Calu3 (cell line): ENCODE data around the gene ALKBH3. TPM values are rescaled to one million over a fixed set of nuclear protein-coding genes. Genes with fewer than 3 reads are reported as not detected.

Source experiments
- BruUV-seq: library from RNA; stranded (reverse); fragments of 400-500 nt; replicated peaks from 2 replicates; lab custom pipeline; 2021; lab: Mats Ljungman, UMichigan
- CTCF ChIA-PET: fragments of 300-600 bp; sonication (Branson Sonifier 250); formaldehyde crosslinking; loops from one replicate; lab custom pipeline; 2022; ENCODE audit warnings: antibody characterized with exemption; lab: Charles Lee
- DNase-seq: peaks from one replicate; pipeline ENCODE4 v3.0.0; 2022
- H3K27ac Mint-ChIP-seq: one replicate; pipeline ENCODE4 v1.8.0; 2022; ENCODE audit warnings: mixed read lengths; ENCODE audit not compliant: unreplicated experiment
- H3K27me3 Mint-ChIP-seq: one replicate; pipeline ENCODE4 v1.8.0; 2022; ENCODE audit warnings: mixed read lengths; ENCODE audit not compliant: unreplicated experiment
- H3K36me3 Mint-ChIP-seq: one replicate; pipeline ENCODE4 v1.8.0; 2022; ENCODE audit warnings: mild to moderate bottlenecking, moderate library complexity, mixed read lengths; ENCODE audit not compliant: insufficient read depth, unreplicated experiment
- H3K4me1 Mint-ChIP-seq: one replicate; pipeline ENCODE4 v1.8.0; 2022; ENCODE audit warnings: mild to moderate bottlenecking, low read depth, mixed read lengths; ENCODE audit not compliant: unreplicated experiment
- H3K4me3 Mint-ChIP-seq: one replicate; pipeline ENCODE4 v1.8.0; 2022; ENCODE audit warnings: mild to moderate bottlenecking, low read depth, moderate library complexity, mixed read lengths; ENCODE audit not compliant: unreplicated experiment
- H3K9me3 Mint-ChIP-seq: one replicate; pipeline ENCODE4 v1.8.0; 2022; ENCODE audit warnings: low read depth, mixed read lengths; ENCODE audit not compliant: unreplicated experiment
- intact Hi-C: fragments of 100-400 bp; cut with micrococcal nuclease; formaldehyde crosslinking; loops from one replicate; pipeline ENCODE4 v1.10.0; 2022; ENCODE audit not compliant: unreplicated experiment
- total RNA-seq: library from RNA; stranded (reverse); gene quantifications from 2 replicates; pipeline ENCODE4 v1.2.3, GENCODE V29; 2022
- TF ChIP-seq, protein P1 (sequence below): fragments of 200-600 bp; IDR thresholded peaks from one replicate; pipeline ENCODE4 v1.8.0; 2022; ENCODE audit warnings: antibody characterized with exemption; ENCODE audit not compliant: unreplicated experiment

The ALKBH3 gene
- total RNA-seq, 1 experiment from 2014 or later, result 19.1 TPM

DNA sequence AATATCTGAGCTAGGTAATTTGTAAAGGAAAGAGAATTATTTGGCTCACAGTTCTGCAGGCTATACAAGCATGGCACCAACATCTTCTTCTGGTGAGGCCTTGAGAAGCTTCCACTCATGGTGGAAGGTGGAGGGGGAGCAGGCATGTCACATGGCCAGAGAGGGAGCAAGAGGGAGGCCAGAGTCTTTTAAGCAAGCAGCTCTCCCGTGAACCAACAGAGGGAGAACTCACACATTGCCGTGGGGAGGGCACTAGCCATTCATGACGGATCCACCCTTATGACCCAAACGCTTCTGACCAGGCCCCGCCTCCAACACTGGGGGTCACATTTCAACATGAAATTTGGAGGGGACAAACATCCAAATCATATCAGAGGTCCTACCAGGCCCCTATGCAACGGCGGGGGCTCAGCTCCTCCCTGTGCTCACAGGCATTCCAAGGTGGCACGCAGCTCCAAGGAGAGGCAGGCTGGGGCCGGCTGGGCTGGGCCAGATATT lies 66.4 kb downstream of the ALKBH3 start:
- Mint-ChIP-seq H3K27me3 (peaks cover 58% of the 10 kb centered on the region), H3K4me1 (peaks cover 34% of the 10 kb centered on the region), H3K9me3 (no peaks in the 10 kb centered on the region), H3K4me3 (no peak overlapping the region), H3K27ac (no peak overlapping the region), H3K36me3 (peaks cover 7% of the 10 kb centered on the region)
- intact Hi-C loops, result no loop called here
- BruUV-seq, result no TSS peak
- CTCF ChIA-PET, result interaction anchor here (0.7 kb wide), 1 partner anchor 76 kb away, joined by 3 read pairs; no protein-coding TSS in a partner anchor
- DNase-seq, result no peak
- TF ChIP-seq, protein P1, sequence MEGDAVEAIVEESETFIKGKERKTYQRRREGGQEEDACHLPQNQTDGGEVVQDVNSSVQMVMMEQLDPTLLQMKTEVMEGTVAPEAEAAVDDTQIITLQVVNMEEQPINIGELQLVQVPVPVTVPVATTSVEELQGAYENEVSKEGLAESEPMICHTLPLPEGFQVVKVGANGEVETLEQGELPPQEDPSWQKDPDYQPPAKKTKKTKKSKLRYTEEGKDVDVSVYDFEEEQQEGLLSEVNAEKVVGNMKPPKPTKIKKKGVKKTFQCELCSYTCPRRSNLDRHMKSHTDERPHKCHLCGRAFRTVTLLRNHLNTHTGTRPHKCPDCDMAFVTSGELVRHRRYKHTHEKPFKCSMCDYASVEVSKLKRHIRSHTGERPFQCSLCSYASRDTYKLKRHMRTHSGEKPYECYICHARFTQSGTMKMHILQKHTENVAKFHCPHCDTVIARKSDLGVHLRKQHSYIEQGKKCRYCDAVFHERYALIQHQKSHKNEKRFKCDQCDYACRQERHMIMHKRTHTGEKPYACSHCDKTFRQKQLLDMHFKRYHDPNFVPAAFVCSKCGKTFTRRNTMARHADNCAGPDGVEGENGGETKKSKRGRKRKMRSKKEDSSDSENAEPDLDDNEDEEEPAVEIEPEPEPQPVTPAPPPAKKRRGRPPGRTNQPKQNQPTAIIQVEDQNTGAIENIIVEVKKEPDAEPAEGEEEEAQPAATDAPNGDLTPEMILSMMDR, result no peak

DNA sequence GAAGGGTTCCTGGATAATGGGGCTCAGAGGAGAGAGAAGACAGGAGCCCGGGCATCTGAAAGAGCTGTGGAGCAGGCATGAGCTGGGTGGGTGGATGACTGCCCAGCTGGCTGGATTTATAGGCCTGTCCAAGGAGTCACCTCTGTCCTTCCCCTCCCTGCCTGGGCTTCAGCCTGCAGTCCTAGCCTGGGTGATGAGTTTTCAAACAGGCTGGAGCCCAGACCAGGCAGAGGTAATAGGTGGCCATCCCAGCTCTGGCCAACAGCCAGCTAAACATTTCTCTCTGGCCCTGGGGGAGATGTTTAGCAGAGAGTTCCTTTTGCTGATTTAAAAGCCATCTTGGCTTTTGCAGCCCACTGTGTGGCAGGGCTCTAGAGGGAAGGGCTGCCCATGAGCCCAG lies 67.2 kb downstream of the ALKBH3 start:
- peaks cover 58% of the 10 kb centered on the region for H3K27me3 Mint-ChIP-seq
- intact Hi-C loops, result no loop called here

DNA sequence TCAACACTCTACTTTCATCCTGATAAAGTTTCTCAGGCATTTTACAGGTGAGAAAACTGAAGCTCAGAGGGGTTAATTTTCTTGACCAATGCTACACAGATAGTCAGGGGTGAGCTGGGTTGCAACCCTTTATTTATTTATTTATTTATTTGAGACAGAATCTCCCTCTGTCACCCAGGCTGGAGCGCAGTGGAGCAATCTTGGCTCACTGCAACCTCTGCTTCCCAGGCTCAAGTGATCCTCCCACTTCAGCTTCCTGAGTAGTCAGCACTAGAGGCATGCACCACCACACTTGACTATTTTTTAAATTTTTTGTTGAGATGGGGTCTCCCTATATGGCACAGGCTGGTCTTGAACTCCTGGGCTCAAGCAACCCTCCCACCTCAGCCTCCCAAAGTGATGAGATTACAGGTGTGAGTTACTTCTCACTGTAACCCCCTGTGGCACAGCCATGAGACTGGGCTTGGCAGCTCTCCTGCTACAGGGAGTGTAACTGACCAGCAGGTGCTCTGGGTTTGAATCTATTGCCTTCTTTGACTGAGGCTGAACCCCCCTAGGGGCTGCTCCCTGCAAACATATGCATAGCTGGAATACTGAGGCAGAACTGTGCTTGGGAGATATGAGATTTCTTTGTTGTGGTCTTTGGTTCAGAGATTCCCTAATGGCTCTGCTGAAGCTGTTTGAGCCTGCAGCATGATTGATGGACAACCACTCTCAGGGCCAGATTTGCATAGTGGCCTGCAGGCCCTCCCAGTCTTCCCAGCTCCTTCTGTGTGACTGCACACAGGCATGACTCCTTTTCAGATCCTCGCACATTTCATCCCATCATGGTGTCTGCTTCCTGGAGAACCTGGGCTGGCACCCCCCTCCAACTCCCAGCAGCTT lies 68.0 kb downstream of the ALKBH3 start:
- intact Hi-C loops, result no loop called here
- H3K27ac Mint-ChIP-seq, result no peak overlapping the region
- TF ChIP-seq, protein P1, result no peak
- no peak overlapping the region for H3K4me3 Mint-ChIP-seq
- no peak for DNase-seq
- no TSS peak for BruUV-seq
- CTCF ChIA-PET, result interaction anchor here (0.6 kb wide), 1 partner anchor 692 kb away, joined by 3 read pairs; no protein-coding TSS in a partner anchor
- H3K4me1 Mint-ChIP-seq, result peaks cover 28% of the 10 kb centered on the region
- peaks cover 54% of the 10 kb centered on the region for H3K27me3 Mint-ChIP-seq
- H3K36me3 Mint-ChIP-seq, result peaks cover 3% of the 10 kb centered on the region
- no peaks in the 10 kb centered on the region for H3K9me3 Mint-ChIP-seq

More for the DNA sequence above, 67.2 kb downstream of the ALKBH3 start:
- BruUV-seq, result no TSS peak
- CTCF ChIA-PET, result no interaction called here
- H3K36me3 Mint-ChIP-seq, result peaks cover 7% of the 10 kb centered on the region
- TF ChIP-seq, protein P1, result no peak
- no peaks in the 10 kb centered on the region for H3K9me3 Mint-ChIP-seq
- no peak for DNase-seq
- no peak overlapping the region for H3K27ac Mint-ChIP-seq
- H3K4me1 Mint-ChIP-seq, result peaks cover 34% of the 10 kb centered on the region
- H3K4me3 Mint-ChIP-seq, result no peak overlapping the region

DNA sequence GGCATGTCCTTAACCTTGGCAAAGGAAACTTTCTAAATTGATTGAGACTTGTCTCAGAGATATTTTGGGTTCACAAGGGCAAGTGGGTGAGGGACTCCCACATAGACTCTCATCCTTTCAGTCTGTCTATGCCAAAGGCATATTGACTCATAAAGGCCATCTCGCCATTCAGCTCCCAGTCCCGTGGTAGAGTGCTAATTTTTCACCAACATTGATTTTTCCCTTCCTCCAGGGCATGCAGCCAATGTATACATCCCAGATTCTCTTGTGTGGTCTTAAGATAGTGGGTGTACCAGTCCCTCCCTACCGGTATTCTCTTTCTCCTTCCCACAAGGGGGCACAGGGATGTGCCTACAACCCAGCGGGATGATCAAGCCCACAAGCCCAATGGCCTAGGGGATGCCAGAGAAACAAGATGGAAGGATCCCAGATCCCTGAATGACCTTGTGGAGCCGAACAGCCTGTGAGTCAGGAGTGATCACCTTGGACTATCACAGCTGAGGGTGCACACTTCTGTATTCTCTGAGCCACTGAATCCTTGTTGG lies 69.8 kb downstream of the ALKBH3 start:
- H3K36me3 Mint-ChIP-seq, result no peaks in the 10 kb centered on the region
- TF ChIP-seq, protein P1, result no peak
- CTCF ChIA-PET, result interaction anchor here (1.1 kb wide), 1 partner anchor 16 kb away, joined by 3 read pairs; no protein-coding TSS in a partner anchor
- H3K27ac Mint-ChIP-seq, result peak overlapping the region; percentile 29
- H3K4me3 Mint-ChIP-seq, result no peak overlapping the region
- BruUV-seq, result no TSS peak
- H3K27me3 Mint-ChIP-seq, result peaks cover 36% of the 10 kb centered on the region
- no peaks in the 10 kb centered on the region for H3K9me3 Mint-ChIP-seq
- peak; percentile 43 for DNase-seq
- H3K4me1 Mint-ChIP-seq, result peaks cover 26% of the 10 kb centered on the region
- intact Hi-C loops, result loop anchor here (5.0 kb wide), 1 partner anchor 87 kb away; no protein-coding TSS in a partner anchor
